Cardiac muscle cell (in vitro differentiated cells and primary cell): ENCODE data around the gene ASPM. TPM values are rescaled to one million over a fixed set of nuclear protein-coding genes. Genes with fewer than 3 reads are reported as not detected.

ENCODE experiments used
- DNase-seq, 2 donors: peaks; one replicate each; pipeline versions ENCODE4 v3.0.0 to v3.0.0-alpha.2; 2010 to 2017; ENCODE audit warnings: low read depth in 1 of 2, low spot score in 1 of 2
- H3K27ac ChIP-seq: fragments of 200-600 bp; sonication (generic); 2 replicates; pipeline ENCODE4 v1.5.1; 2016
- H3K27me3 ChIP-seq: fragments of 200-600 bp; sonication (generic); 2 replicates; pipeline ENCODE4 v1.6.0; 2016; ENCODE audit warnings: control low read depth
- H3K36me3 ChIP-seq: fragments of 200-600 bp; sonication (generic); 2 replicates; pipeline ENCODE4 v1.5.1; 2016; ENCODE audit warnings: control low read depth
- H3K4me1 ChIP-seq: fragments of 200-600 bp; sonication (generic); 2 replicates; pipeline ENCODE4 v1.8.1; 2017; ENCODE audit warnings: low read depth, mild to moderate bottlenecking, mixed run types
- H3K4me3 ChIP-seq: fragments of 200-600 bp; sonication (generic); 2 replicates; pipeline ENCODE4 v1.5.1; 2016; ENCODE audit warnings: mild to moderate bottlenecking
- H3K9me3 ChIP-seq: fragments of 200-600 bp; sonication (generic); 2 replicates; pipeline ENCODE4 v1.5.1; 2017; ENCODE audit warnings: low read depth, mild to moderate bottlenecking, control low read depth
- polyA plus RNA-seq: library from polyadenylated mRNA; unstranded; fragments of >200 nt; fragmentation: Nextera tagmentation; extraction: Ambion mirVana; gene quantifications from 2 replicates; pipeline ENCODE4 v1.2.1, GENCODE V29; 2016
- total RNA-seq: library from RNA; depleted of rRNA; stranded (reverse); fragments of >200 nt; gene quantifications from 2 replicates; pipeline ENCODE4 v1.2.3, GENCODE V29; 2016
- TF ChIP-seq, protein P1 (sequence below): IDR thresholded peaks from 2 replicates; pipeline ENCODE4 v1.5.1; 2012; ENCODE audit warnings: low read depth, mild to moderate bottlenecking, low read length

The ASPM gene
- total and polyA plus RNA-seq, 2 experiments from 2014 or later = 3.4 to 43.7 TPM

DNA sequence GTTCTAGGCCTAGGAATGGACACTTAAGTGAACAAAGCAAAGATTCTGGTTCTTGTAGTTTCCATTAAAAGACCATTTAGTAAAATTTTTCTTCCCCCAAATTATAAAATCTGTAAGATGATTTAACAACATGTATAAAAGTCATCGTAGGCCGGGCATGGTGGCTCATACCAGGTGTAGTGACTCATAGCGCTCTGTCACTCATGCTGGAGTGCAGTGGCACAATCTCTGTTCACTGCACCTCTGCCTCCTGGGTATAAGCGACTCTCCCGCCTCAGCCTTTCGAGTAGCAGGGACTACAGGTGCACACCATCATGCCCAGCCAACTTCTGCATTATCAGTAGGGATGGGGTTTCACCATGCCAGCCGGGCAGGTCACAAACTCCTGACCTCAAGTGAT lies 9.1 kb downstream of the ASPM start:
- TF ChIP-seq, protein P1, sequence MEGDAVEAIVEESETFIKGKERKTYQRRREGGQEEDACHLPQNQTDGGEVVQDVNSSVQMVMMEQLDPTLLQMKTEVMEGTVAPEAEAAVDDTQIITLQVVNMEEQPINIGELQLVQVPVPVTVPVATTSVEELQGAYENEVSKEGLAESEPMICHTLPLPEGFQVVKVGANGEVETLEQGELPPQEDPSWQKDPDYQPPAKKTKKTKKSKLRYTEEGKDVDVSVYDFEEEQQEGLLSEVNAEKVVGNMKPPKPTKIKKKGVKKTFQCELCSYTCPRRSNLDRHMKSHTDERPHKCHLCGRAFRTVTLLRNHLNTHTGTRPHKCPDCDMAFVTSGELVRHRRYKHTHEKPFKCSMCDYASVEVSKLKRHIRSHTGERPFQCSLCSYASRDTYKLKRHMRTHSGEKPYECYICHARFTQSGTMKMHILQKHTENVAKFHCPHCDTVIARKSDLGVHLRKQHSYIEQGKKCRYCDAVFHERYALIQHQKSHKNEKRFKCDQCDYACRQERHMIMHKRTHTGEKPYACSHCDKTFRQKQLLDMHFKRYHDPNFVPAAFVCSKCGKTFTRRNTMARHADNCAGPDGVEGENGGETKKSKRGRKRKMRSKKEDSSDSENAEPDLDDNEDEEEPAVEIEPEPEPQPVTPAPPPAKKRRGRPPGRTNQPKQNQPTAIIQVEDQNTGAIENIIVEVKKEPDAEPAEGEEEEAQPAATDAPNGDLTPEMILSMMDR = no peak
- peaks cover 6% of the 10 kb centered on the region for H3K4me1 ChIP-seq
- no peak overlapping the region for H3K4me3 ChIP-seq
- H3K36me3 ChIP-seq = peaks cover 4% of the 10 kb centered on the region
- no peak overlapping the region for H3K27ac ChIP-seq
- H3K9me3 ChIP-seq = no peaks in the 10 kb centered on the region
- no peaks in the 10 kb centered on the region for H3K27me3 ChIP-seq
- no peak for DNase-seq

- Histone ChIP-seq H3K27ac (no peak overlapping the region), H3K9me3 (no peaks in the 10 kb centered on the region), H3K4me1 (no peaks in the 10 kb centered on the region), H3K36me3 (peaks cover 11% of the 10 kb centered on the region), H3K27me3 (no peaks in the 10 kb centered on the region), H3K4me3 (no peak overlapping the region)
- DNase-seq = peak in 1 of 2 donors; percentile 54
- TF ChIP-seq, protein P1 = no peak
Measured at GRCh38 chr1:197130677-197131304, 15.7 kb downstream of the ASPM start.

GRCh38 chr1:197129698-197130097 lies 16.8 kb downstream of the ASPM start:
- Histone ChIP-seq H3K27ac (no peak overlapping the region), H3K36me3 (peaks cover 14% of the 10 kb centered on the region), H3K4me3 (no peak overlapping the region), H3K4me1 (no peaks in the 10 kb centered on the region), H3K27me3 (no peaks in the 10 kb centered on the region), H3K9me3 (no peaks in the 10 kb centered on the region)
- TF ChIP-seq, protein P1 = no peak
- DNase-seq = no peak

DNA sequence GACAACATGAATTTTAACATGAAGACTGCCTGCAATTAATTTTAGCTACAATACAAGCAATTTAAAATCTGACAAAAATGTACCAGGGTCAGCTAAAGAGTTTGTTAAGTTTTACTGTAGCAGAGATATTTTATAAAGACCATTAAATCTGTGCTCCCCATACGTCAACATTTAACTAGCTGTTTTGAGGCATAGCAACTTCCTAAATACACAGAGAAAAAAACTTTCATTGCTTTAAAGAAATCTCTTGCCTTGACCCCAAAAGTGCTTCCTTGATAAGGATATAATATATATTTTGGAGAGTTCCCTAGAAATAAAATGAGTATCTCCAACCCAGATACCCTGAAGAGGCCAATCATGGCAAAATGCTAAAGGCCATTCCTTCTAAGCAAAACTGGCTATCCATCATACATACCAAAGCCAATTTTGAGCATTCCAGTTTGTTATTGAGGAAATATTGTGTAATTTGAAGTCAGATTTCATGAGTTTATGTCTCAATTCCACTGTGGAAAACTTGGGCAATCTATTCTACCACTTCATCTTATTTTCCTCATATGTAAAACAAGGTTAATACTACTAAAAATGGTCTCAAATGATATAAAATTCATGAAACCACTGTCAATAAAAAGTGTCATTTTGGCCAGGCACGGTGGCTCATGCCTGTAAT lies 19.1 kb downstream of the ASPM start:
- TF ChIP-seq, protein P1 = no peak
- Histone ChIP-seq H3K4me3 (no peak overlapping the region), H3K36me3 (peaks cover 15% of the 10 kb centered on the region), H3K27me3 (no peaks in the 10 kb centered on the region), H3K4me1 (no peaks in the 10 kb centered on the region), H3K27ac (no peak overlapping the region), H3K9me3 (no peaks in the 10 kb centered on the region)
- peak in 1 of 2 donors; percentile 81 for DNase-seq

DNA sequence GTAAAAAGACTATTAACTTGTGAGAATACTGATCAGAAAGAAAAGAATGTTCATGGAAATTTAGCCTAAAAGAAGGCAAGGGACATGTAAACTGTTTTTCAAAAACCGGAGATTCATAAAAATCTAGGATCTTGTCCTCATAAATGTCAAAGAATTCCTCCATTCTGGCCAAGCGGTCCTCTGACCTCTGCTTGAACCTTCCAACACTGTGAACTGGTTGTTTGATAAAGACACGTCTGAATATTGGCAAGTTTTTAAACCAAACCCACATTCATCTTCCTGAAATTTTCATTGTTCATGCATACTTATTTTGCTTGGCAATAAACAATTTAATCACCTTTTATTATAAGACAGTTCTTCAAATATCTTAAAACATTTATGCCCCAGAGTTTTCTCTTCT lies 19.8 kb downstream of the ASPM start:
- Histone ChIP-seq H3K9me3 (no peaks in the 10 kb centered on the region), H3K4me1 (no peaks in the 10 kb centered on the region), H3K36me3 (peaks cover 18% of the 10 kb centered on the region), H3K27ac (no peak overlapping the region), H3K27me3 (no peaks in the 10 kb centered on the region), H3K4me3 (no peak overlapping the region)
- TF ChIP-seq, protein P1 = no peak
- peak in 1 of 2 donors; percentile 42 for DNase-seq
